Gastrocnemius medialis (tissue), 4 donors: Measurements from ENCODE around the gene PLCH1.

Experiments
- POLR2A ChIP-seq, 2 donors: fragments of 450-650 bp; IDR thresholded peaks; one replicate each; pipeline ENCODE4 v1.6.1; 2017; ENCODE audit warnings: antibody characterized with exemption in 2 of 2, mild to moderate bottlenecking in 2 of 2, moderate library complexity in 2 of 2
- TF ChIP-seq, protein P1 (sequence below), 5 experiments: fragments of 450-650 bp in 3 of 5; fragments of 200-600 bp in 2 of 5; sonication (generic) in 2 of 5; IDR thresholded peaks in 4 of 5; conservative IDR thresholded peaks in 1 of 5; 1 replicate in 4 of 5; 2 replicates in 1 of 5; pipeline ENCODE4 v1.5.1; 2016 to 2019; ENCODE audit warnings: antibody characterized with exemption in 5 of 5, mild to moderate bottlenecking in 3 of 5, moderate library complexity in 3 of 5

DNA sequence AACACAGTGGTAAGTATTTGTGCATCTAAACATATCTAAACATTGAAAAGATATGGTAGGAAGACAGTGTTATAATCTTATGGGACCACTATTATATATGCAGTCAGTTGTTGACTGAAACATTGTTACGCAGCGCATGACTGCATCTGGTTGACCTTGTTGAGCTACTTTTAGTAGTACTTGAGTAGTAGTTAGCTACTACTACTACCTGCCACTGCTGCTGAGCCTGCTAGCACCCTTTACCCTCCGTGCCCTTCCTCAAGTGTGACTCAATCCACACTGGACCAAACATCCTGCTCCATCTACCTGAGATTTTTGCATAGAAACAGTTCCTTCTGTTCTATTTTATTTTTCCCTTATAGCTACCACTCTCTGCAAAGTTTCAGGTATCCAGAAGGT lies 327.8 kb downstream of the PLCH1 start:
- TF ChIP-seq, protein P1, sequence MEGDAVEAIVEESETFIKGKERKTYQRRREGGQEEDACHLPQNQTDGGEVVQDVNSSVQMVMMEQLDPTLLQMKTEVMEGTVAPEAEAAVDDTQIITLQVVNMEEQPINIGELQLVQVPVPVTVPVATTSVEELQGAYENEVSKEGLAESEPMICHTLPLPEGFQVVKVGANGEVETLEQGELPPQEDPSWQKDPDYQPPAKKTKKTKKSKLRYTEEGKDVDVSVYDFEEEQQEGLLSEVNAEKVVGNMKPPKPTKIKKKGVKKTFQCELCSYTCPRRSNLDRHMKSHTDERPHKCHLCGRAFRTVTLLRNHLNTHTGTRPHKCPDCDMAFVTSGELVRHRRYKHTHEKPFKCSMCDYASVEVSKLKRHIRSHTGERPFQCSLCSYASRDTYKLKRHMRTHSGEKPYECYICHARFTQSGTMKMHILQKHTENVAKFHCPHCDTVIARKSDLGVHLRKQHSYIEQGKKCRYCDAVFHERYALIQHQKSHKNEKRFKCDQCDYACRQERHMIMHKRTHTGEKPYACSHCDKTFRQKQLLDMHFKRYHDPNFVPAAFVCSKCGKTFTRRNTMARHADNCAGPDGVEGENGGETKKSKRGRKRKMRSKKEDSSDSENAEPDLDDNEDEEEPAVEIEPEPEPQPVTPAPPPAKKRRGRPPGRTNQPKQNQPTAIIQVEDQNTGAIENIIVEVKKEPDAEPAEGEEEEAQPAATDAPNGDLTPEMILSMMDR (IDR thresholded peaks at IDR 0.05 in 4 of 5, conservative IDR thresholded peaks at IDR 0.05 in 1 of 5), result no peak
- no peak for TF ChIP-seq POLR2A (IDR thresholded peaks at IDR 0.05)
